ENCODE measurements around the gene TACC2. TPM values are rescaled to one million over a fixed set of nuclear protein-coding genes. Genes with fewer than 3 reads are reported as not detected.
A peak's percentile ranks its signal among the peaks of the same experiment; 100 is the strongest.
"Not testable (repeated sequence)": the region's sequence is repeated elsewhere in the genome, so short reads cannot be mapped to it uniquely, and the experiment has no call there.

Gene TACC2
- total and polyA plus RNA-seq, 4 donors: 21.6 to 107 (median 64.9) TPM

GRCh38 chr10:121981346-121981745 lies 7.6 kb upstream of the TACC2 start:
- Histone ChIP-seq H3K9me3 (ENCODE audit: control insufficient read depth, insufficient read depth, low read length) (peaks cover 3% of the 10 kb centered on the region), H3K27ac (ENCODE audit: low read depth, low read length) (no peak overlapping the region), H3K27me3 (ENCODE audit: control insufficient read depth, insufficient read depth, low read length) (no peaks in the 10 kb centered on the region), H3K4me3 (ENCODE audit: low read depth, low read length) (no peak overlapping the region), H3K36me3 (ENCODE audit: control insufficient read depth, insufficient read depth, low read length) (peaks cover 5% of the 10 kb centered on the region), H3K4me1 (ENCODE audit: control insufficient read depth, insufficient read depth, low read length) (no peaks in the 10 kb centered on the region)
- WGBS (ENCODE audit: insufficient coverage): no CpG with 5 or more reads among the region's 2 CpGs
- DNase-seq (ENCODE audit: low read depth in 4 of 6, low spot score in 6 of 6): no peak

DNA sequence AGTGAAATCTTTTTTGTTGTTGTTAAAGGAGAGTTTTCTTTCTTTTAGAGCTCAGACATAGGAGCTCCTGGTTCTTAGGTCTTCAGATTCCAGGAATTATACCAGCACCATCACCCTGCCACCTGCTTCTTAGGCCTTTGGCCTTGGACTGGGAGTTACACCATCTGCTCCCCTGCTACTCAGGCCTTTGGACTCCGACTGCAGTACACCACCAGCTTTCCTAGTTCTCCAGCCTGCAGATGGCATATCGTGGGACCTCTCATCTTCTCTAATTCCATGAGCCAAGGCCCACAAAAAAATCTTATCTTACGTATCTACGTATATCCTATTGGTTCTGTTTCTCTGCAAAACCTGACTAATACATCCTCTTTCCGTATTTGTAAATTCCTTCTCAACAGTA lies 5.1 kb upstream of the TACC2 start:
- no peaks in the 10 kb centered on the region for H3K36me3 ChIP-seq (ENCODE audit: control insufficient read depth, insufficient read depth, low read length)
- H3K4me1 ChIP-seq (ENCODE audit: control insufficient read depth, insufficient read depth, low read length): no peaks in the 10 kb centered on the region
- H3K4me3 ChIP-seq (ENCODE audit: low read depth, low read length): no peak overlapping the region
- H3K27me3 ChIP-seq (ENCODE audit: control insufficient read depth, insufficient read depth, low read length): no peaks in the 10 kb centered on the region
- H3K27ac ChIP-seq (ENCODE audit: low read depth, low read length): no peak overlapping the region
- no peak for DNase-seq (ENCODE audit: low read depth in 4 of 6, low spot score in 6 of 6)
- peaks cover 3% of the 10 kb centered on the region for H3K9me3 ChIP-seq (ENCODE audit: control insufficient read depth, insufficient read depth, low read length)
- 86% methylated on average over 4 of the region's 5 CpGs for WGBS (ENCODE audit: insufficient coverage)

- 100% methylated on average over 1 of the region's 2 CpGs for WGBS (ENCODE audit: insufficient coverage)
- Histone ChIP-seq H3K4me3 (ENCODE audit: low read depth, low read length) (no peak overlapping the region), H3K27ac (ENCODE audit: low read depth, low read length) (no peak overlapping the region), H3K4me1 (ENCODE audit: control insufficient read depth, insufficient read depth, low read length) (no peaks in the 10 kb centered on the region), H3K27me3 (ENCODE audit: control insufficient read depth, insufficient read depth, low read length) (no peaks in the 10 kb centered on the region), H3K36me3 (ENCODE audit: control insufficient read depth, insufficient read depth, low read length) (no peaks in the 10 kb centered on the region), H3K9me3 (ENCODE audit: control insufficient read depth, insufficient read depth, low read length) (peaks cover 3% of the 10 kb centered on the region)
- DNase-seq (ENCODE audit: low read depth in 4 of 6, low spot score in 6 of 6): no peak
These were observed 4.5 kb upstream of the TACC2 start for GRCh38 chr10:121984463-121984862.

DNA sequence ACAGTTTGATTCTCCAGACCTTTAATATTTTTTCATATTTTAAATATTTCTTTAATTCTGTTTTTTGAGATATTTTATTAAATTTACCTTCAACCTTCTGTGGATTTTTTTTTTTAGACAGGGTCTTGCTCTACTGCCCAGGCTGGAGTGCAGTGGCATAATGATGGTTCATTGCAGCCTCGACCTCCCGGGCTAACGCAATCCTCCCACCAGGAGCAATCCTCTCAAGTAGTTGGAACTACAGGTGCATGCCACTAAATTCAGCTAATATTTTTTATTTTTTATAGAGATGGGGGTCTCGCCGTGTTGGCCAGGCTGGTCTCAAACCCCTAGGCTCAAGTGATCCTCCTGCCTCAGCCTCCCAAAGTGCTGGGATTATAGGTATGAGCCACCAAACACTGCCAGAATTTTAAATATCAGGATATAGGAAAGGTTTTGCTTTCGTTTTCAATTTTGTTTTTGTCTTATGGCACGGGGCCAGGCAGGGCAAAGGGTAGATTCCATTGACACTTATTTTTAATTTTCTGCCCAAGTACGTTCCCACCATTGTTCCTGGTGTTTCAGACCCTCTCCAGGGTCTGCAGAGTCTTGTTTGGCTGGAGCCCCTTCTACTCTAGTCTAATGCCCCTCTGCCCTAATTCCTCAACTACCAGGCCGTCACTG lies 1.2 kb downstream of the TACC2 start:
- H3K9me3 ChIP-seq (ENCODE audit: control insufficient read depth, insufficient read depth, low read length): no peaks in the 10 kb centered on the region
- H3K4me3 ChIP-seq (ENCODE audit: low read depth, low read length): no peak overlapping the region
- no peaks in the 10 kb centered on the region for H3K27me3 ChIP-seq (ENCODE audit: control insufficient read depth, insufficient read depth, low read length)
- H3K36me3 ChIP-seq (ENCODE audit: control insufficient read depth, insufficient read depth, low read length): no peaks in the 10 kb centered on the region
- H3K27ac ChIP-seq (ENCODE audit: low read depth, low read length): no peak overlapping the region
- 81% methylated on average over 5 of the region's 9 CpGs for WGBS (ENCODE audit: insufficient coverage)
- peaks cover 5% of the 10 kb centered on the region for H3K4me1 ChIP-seq (ENCODE audit: control insufficient read depth, insufficient read depth, low read length)
- no peak for DNase-seq (ENCODE audit: low read depth in 4 of 6, low spot score in 6 of 6)

- not testable (repeated sequence) for DNase-seq (ENCODE audit: low read depth in 4 of 6, low spot score in 6 of 6); H3K27ac ChIP-seq (ENCODE audit: low read depth, low read length); H3K9me3 ChIP-seq (ENCODE audit: control insufficient read depth, insufficient read depth, low read length); H3K27me3 ChIP-seq (ENCODE audit: control insufficient read depth, insufficient read depth, low read length); H3K36me3 ChIP-seq (ENCODE audit: control insufficient read depth, insufficient read depth, low read length); H3K4me3 ChIP-seq (ENCODE audit: low read depth, low read length); H3K4me1 ChIP-seq (ENCODE audit: control insufficient read depth, insufficient read depth, low read length)
- 90% methylated on average over 1 of the region's 4 CpGs for WGBS (ENCODE audit: insufficient coverage)
These were observed 2.8 kb downstream of the TACC2 start for GRCh38 chr10:121991727-121992126.

DNA sequence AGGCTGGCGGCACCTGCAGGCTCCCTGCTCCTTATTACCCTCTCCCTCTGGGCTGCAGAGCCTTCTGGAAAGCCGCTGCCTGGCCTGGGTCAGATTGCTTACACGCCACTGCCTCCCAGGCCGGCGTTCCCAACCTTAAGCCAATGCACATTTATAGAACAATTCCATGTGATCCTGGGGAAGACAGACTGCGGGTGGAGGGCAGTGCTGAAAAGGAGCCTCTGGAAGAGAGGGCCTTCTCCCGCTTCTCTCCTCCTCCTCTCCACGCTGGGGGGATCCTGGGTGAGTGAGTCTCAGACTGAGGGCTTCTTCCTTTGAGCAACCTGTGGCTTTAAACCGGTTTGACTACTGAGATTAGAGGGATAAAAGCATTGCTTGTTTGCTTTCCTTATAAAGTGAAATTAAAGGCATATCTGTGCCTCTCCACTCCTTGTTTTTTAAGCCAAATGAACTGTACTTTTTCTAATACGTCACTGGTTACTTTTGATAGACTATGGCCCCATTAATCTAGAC lies 5.5 kb downstream of the TACC2 start:
- H3K4me1 ChIP-seq (ENCODE audit: control insufficient read depth, insufficient read depth, low read length): peaks cover 5% of the 10 kb centered on the region
- H3K27me3 ChIP-seq (ENCODE audit: control insufficient read depth, insufficient read depth, low read length): no peaks in the 10 kb centered on the region
- WGBS (ENCODE audit: insufficient coverage): 18% methylated on average over 2 of the region's 10 CpGs
- H3K9me3 ChIP-seq (ENCODE audit: control insufficient read depth, insufficient read depth, low read length): no peaks in the 10 kb centered on the region
- no peak overlapping the region for H3K4me3 ChIP-seq (ENCODE audit: low read depth, low read length)
- peak in 2 of 6 donors; percentile 21 to 32 for DNase-seq (ENCODE audit: low read depth in 4 of 6, low spot score in 6 of 6)
- no peak overlapping the region for H3K27ac ChIP-seq (ENCODE audit: low read depth, low read length)
- no peaks in the 10 kb centered on the region for H3K36me3 ChIP-seq (ENCODE audit: control insufficient read depth, insufficient read depth, low read length)

DNA sequence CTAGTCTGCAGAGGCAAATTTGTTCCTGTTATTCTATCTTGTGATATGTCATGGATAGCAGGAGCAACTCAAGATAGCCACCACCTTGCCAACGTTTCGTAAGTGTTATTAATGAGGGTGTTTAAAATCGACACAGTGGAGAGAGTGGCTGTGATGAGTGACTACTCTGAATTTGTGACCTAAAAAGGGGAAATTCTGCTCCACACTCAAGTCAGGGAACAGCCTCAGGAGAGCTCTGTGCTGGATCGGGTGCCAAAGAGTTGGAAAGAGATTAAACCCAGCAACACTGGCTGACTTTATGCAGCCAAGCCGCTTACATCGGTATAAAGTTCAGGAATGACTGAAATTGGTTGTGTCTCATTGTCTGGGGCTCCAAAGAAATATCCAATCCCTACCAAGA lies 9.5 kb downstream of the TACC2 start:
- Histone ChIP-seq H3K4me3 (ENCODE audit: low read depth, low read length) (no peak overlapping the region), H3K27ac (ENCODE audit: low read depth, low read length) (no peak overlapping the region), H3K4me1 (ENCODE audit: control insufficient read depth, insufficient read depth, low read length) (peaks cover 5% of the 10 kb centered on the region), H3K9me3 (ENCODE audit: control insufficient read depth, insufficient read depth, low read length) (no peaks in the 10 kb centered on the region), H3K36me3 (ENCODE audit: control insufficient read depth, insufficient read depth, low read length) (no peaks in the 10 kb centered on the region), H3K27me3 (ENCODE audit: control insufficient read depth, insufficient read depth, low read length) (no peaks in the 10 kb centered on the region)
- 86% methylated on average over 5 of the region's 6 CpGs for WGBS (ENCODE audit: insufficient coverage)
- no peak for DNase-seq (ENCODE audit: low read depth in 4 of 6, low spot score in 6 of 6)

DNA sequence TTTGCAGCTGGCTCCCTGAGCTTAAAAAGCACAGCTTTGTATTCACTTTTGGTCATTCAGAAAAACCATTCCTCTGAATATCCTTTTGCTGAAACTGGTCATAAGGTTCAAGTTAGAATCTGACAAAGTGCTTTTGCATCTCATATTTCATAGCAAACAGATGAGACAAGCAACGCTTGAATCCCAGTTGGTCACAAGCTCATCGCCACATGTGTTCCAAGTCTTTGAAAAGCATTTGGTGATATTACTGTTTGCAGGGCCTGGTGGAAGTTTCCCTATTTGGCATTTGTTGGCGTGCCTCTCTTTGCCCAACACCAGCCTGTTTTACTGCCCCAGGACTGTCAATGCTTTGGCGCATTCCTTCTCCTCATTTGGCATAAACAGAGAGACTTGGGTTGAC lies 10.3 kb downstream of the TACC2 start:
- Histone ChIP-seq H3K4me3 (ENCODE audit: low read depth, low read length) (no peak overlapping the region), H3K36me3 (ENCODE audit: control insufficient read depth, insufficient read depth, low read length) (no peaks in the 10 kb centered on the region), H3K27me3 (ENCODE audit: control insufficient read depth, insufficient read depth, low read length) (no peaks in the 10 kb centered on the region), H3K27ac (ENCODE audit: low read depth, low read length) (no peak overlapping the region), H3K4me1 (ENCODE audit: control insufficient read depth, insufficient read depth, low read length) (peaks cover 3% of the 10 kb centered on the region), H3K9me3 (ENCODE audit: control insufficient read depth, insufficient read depth, low read length) (no peaks in the 10 kb centered on the region)
- no peak for DNase-seq (ENCODE audit: low read depth in 4 of 6, low spot score in 6 of 6)
- 79% methylated on average over 2 of the region's 4 CpGs for WGBS (ENCODE audit: insufficient coverage)

DNA sequence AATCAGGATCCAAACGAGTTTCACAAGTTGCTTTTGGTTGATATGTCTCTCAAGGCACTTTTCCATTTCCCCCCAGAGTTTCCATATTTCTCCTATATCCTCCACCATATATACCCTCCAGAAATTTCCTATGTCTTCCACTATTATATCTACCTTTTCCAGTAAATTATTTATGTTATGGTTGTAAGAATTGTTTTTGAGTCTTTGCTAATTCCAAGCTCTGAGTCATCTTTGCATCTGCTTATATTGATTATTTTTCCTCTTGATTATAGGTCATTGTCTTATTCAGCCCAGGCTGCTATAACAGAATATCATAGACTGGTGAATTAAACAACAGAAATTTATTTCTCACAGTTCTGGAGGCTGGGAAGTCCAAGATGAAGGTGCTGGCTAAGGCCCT lies 12.7 kb downstream of the TACC2 start:
- WGBS (ENCODE audit: insufficient coverage): no CpG with 5 or more reads among the region's 1 CpG

GRCh38 chr10:122007415-122007814 lies 18.5 kb downstream of the TACC2 start:
- H3K27ac ChIP-seq (ENCODE audit: low read depth, low read length): no peak overlapping the region
- no CpG with 5 or more reads among the region's 3 CpGs for WGBS (ENCODE audit: insufficient coverage)
- no peak for DNase-seq (ENCODE audit: low read depth in 4 of 6, low spot score in 6 of 6)

More for the DNA sequence above, 12.7 kb downstream of the TACC2 start:
- Histone ChIP-seq H3K27me3 (ENCODE audit: control insufficient read depth, insufficient read depth, low read length) (no peaks in the 10 kb centered on the region), H3K27ac (ENCODE audit: low read depth, low read length) (no peak overlapping the region), H3K9me3 (ENCODE audit: control insufficient read depth, insufficient read depth, low read length) (no peaks in the 10 kb centered on the region), H3K4me3 (ENCODE audit: low read depth, low read length) (no peak overlapping the region), H3K4me1 (ENCODE audit: control insufficient read depth, insufficient read depth, low read length) (no peaks in the 10 kb centered on the region), H3K36me3 (ENCODE audit: control insufficient read depth, insufficient read depth, low read length) (no peaks in the 10 kb centered on the region)
- no peak for DNase-seq (ENCODE audit: low read depth in 4 of 6, low spot score in 6 of 6)

More at GRCh38 chr10:122007415-122007814, 18.5 kb downstream of the TACC2 start:
- Histone ChIP-seq H3K36me3 (ENCODE audit: control insufficient read depth, insufficient read depth, low read length) (no peaks in the 10 kb centered on the region), H3K27me3 (ENCODE audit: control insufficient read depth, insufficient read depth, low read length) (no peaks in the 10 kb centered on the region), H3K9me3 (ENCODE audit: control insufficient read depth, insufficient read depth, low read length) (no peaks in the 10 kb centered on the region), H3K4me3 (ENCODE audit: low read depth, low read length) (no peak overlapping the region), H3K4me1 (ENCODE audit: control insufficient read depth, insufficient read depth, low read length) (no peaks in the 10 kb centered on the region)
